ENCODE results near the gene CD7.

CD7 gene

DNA sequence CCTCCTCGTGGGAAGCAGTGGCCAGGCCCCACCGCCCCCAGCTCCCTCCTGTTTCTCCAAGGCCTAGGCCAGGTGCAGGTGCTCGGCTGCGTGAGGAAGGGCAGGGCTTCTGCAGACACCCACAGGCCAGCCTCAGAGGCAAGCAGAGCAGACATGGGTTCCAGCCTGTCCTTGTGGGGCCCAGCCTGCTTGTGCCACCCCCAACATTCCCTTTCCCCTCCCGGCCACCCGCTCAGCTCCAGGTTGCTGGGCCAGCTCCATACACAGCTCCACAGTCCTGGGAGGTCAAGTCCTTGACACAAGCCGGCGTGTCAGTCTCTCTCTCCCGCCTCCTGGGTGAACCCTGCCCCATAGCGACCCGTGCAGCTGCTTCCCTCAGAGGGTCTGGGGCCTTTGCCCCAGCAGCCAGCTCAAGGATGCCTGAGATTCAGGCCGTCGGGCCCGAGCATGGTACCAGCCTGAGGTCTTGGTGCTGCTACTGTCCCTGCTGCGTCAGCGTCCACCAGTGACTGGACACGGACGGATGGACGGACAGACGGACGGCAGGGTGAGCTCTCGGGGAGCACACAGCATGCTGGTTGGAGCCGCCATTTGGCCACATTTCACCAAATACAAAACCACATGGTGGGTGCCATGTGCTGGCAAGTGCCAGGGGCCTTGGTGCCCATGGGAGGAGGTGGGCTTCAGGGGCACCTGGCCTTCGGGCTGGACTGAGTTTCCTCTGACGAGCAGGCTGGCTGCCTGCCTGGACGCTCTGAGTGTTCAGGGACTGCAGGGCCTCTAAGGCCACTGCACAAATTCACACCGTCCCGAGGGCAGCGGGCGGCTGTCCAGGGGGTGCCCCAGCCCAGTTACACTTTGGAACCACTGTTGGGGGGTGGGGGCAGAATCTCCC lies 8.1 kb upstream of the CD7 start:
- Histone ChIP-seq H3K36me3 (ENCODE audit: control insufficient read depth, insufficient read depth, low read length) (no peaks in the 10 kb centered on the region), H3K4me1 (ENCODE audit: control insufficient read depth, insufficient read depth, low read length) (peaks cover 10% of the 10 kb centered on the region; the same call in 1 of the 2 replicates), H3K9me3 (ENCODE audit: control insufficient read depth, insufficient read depth, low read length) (no peaks in the 10 kb centered on the region), H3K27ac (ENCODE audit: low read depth, low read length) (no peak overlapping the region), H3K4me3 (ENCODE audit: low read depth, low read length) (no peak overlapping the region), H3K27me3 (ENCODE audit: control insufficient read depth, insufficient read depth, low read length) (peaks cover 2% of the 10 kb centered on the region), H3K9ac (ENCODE audit: low read depth, low read length) (no peak overlapping the region)

DNA sequence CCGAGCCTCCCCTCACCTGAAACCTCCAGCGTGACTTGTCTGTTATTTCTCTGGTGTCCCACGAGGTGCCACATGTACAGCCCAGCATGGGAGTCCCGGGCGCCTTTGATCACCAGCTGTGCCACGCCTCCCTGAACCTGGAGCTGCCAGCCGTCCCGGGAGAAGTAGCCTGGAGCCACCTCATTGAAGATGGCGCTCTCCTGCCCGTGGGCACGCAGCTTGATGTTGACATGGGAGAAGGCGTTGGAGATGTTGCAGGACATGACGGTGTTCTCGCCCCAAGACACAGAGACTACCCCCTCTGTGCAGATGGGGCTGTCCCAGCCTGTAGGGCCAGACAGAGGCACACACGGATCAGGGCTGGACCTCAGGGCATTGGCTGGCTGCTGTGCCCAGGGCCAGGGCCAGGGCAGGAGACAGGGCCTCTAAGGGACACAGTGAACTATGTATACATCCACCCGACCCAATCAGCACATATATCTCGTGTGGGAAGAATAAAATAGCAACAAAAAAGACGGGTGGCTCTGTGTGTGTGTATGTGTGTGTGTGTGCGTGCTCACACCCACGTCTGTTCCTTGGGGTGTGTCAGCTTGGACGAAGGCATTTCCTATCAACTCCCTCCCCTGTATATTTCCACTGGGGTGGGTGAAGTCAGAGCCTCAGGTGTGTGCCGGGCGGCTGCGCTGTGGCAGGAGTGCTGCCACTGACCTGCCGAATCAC lies 7.3 kb upstream of the CD7 start:
- no peak overlapping the region for H3K4me3 ChIP-seq (ENCODE audit: low read depth, low read length)
- H3K4me1 ChIP-seq (ENCODE audit: control insufficient read depth, insufficient read depth, low read length): peaks cover 10% of the 10 kb centered on the region; the same call in 1 of the 2 replicates
- H3K9me3 ChIP-seq (ENCODE audit: control insufficient read depth, insufficient read depth, low read length): no peaks in the 10 kb centered on the region
- H3K27me3 ChIP-seq (ENCODE audit: control insufficient read depth, insufficient read depth, low read length): no peaks in the 10 kb centered on the region; the same call in 1 of the 2 replicates
- H3K9ac ChIP-seq (ENCODE audit: low read depth, low read length): no peak overlapping the region
- no peaks in the 10 kb centered on the region for H3K36me3 ChIP-seq (ENCODE audit: control insufficient read depth, insufficient read depth, low read length)
- H3K27ac ChIP-seq (ENCODE audit: low read depth, low read length): no peak overlapping the region

DNA sequence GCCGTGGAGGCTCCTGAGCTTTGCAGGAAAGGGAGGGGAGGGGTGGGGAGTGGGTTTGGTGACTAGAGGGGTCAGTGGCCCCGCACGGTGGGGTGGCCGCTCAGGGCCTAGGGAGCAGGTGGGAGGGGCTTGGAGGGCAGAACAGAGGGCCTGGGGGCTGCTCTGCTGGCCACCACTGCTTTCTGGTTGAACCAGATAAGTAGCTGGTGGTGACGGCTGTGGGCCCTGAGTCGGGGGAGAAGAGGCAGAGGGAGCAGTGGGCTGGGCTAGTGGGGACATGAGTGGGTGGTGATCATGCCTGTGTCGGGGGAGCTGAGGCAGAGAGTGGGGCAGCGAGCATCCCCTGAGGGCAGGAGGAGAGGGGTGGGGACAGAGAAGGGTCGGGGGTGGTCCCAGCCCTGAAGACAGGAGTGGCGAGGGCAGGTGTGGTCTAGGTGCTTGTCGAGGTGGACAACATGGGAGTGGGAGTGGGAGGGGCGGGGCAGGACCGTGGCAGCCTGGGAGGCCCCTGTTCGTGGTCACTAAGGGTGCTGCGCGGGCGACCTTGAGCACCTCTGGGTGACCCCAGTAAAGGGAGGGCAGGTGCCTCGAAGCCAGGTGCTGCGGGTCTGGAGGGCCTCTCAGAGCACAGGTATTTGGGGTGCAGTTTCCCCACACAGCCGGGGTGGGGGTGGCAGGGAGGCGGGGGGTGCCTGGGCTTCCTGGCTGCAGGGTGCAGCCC lies 6.3 kb upstream of the CD7 start:
- Histone ChIP-seq H3K36me3 (ENCODE audit: control insufficient read depth, insufficient read depth, low read length) (no peaks in the 10 kb centered on the region), H3K4me3 (ENCODE audit: low read depth, low read length) (no peak overlapping the region), H3K27me3 (ENCODE audit: control insufficient read depth, insufficient read depth, low read length) (no peaks in the 10 kb centered on the region; the same call in 1 of the 2 replicates), H3K27ac (ENCODE audit: low read depth, low read length) (no peak overlapping the region), H3K9me3 (ENCODE audit: control insufficient read depth, insufficient read depth, low read length) (no peaks in the 10 kb centered on the region), H3K9ac (ENCODE audit: low read depth, low read length) (no peak overlapping the region), H3K4me1 (ENCODE audit: control insufficient read depth, insufficient read depth, low read length) (peaks cover 10% of the 10 kb centered on the region; the same call in 1 of the 2 replicates)

DNA sequence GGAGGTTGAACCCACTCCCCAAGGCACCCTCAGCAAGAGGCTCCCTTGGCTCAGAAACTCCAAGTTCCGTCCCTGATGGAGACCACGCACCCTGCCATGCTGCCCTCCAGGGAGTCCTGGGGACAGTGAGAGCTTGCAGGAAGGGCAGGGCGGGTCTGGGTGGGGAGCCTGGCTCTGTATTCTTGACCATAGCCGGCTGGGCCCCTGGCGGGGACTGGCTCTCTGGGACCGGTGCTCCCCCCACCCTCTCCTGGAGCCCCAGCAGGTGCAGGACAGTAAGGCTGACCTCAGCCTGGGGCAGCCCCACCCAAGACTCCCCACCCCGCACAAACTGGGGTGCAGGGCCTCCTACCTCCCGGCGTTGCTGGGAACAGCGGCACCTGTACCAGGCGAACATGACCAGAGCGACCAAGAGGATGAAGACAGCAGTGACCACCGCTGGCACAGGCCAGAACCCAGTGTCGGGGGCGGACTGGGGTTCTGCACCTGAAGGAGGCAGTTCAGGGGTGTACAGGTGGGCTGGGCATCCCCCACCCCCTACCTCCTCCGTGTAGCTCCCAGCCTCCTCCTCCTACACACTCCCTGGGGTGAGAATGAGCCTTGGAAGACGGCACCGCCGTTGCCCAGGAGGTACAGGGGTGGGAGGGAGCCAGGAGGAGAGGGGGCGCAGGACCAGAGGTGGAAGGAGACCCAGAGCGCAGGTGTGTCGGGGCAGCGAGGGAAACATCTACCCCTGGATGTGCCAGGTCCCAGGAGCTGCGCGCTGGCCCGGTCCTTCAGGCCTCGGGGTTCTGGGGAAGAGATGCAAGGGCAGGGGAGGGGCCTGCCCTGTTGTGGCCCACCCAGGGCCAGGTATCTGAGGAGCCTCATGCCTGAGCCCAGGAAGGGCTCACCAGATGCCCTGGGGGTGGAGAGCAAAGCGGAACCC lies 5.4 kb upstream of the CD7 start:
- H3K4me1 ChIP-seq (ENCODE audit: control insufficient read depth, insufficient read depth, low read length): peaks cover 4% of the 10 kb centered on the region; the same call in 1 of the 2 replicates
- H3K9ac ChIP-seq (ENCODE audit: low read depth, low read length): no peak overlapping the region
- H3K27ac ChIP-seq (ENCODE audit: low read depth, low read length): no peak overlapping the region

DNA sequence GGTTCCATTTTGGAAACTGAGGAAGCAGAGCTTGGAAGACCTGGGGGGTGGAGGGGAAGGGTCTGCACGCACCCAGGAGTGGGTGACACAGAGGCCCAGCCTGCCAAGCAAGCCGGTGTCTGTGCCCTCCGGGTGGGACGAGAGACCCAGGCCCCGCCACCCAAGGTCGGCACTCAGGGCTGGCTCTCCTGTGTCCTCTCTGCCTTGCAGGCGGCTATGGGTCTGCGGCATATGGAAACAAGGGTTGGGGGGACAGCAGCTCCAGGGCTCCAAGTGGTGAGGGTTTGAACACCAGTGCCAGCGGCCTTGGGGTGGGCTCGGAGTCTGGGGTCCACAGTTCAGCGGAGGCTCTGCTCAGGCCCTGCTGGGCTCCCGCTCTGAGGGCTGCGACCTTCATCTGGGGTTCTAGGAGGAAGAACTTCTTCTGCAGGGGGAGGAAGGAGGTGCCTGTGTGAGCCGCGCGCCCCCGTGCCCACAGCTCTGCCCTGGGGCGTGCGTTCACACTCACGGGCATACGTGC lies 4.6 kb upstream of the CD7 start:
- no peaks in the 10 kb centered on the region for H3K27me3 ChIP-seq (ENCODE audit: control insufficient read depth, insufficient read depth, low read length)
- H3K4me3 ChIP-seq (ENCODE audit: low read depth, low read length): no peak overlapping the region
- no peak overlapping the region for H3K9ac ChIP-seq (ENCODE audit: low read depth, low read length)
- H3K27ac ChIP-seq (ENCODE audit: low read depth, low read length): no peak overlapping the region
- H3K36me3 ChIP-seq (ENCODE audit: control insufficient read depth, insufficient read depth, low read length): no peaks in the 10 kb centered on the region
- H3K9me3 ChIP-seq (ENCODE audit: control insufficient read depth, insufficient read depth, low read length): no peaks in the 10 kb centered on the region
- 0 out of 2 replicates have a peak, but pooled peaks cover 4% of the 10 kb centered on the region for H3K4me1 ChIP-seq (ENCODE audit: control insufficient read depth, insufficient read depth, low read length)

More for the DNA sequence above, 5.4 kb upstream of the CD7 start:
- no peak overlapping the region for H3K4me3 ChIP-seq (ENCODE audit: low read depth, low read length)
- H3K36me3 ChIP-seq (ENCODE audit: control insufficient read depth, insufficient read depth, low read length): no peaks in the 10 kb centered on the region
- H3K9me3 ChIP-seq (ENCODE audit: control insufficient read depth, insufficient read depth, low read length): no peaks in the 10 kb centered on the region
- H3K27me3 ChIP-seq (ENCODE audit: control insufficient read depth, insufficient read depth, low read length): no peaks in the 10 kb centered on the region; the same call in 1 of the 2 replicates

- Histone ChIP-seq H3K9me3 (ENCODE audit: control insufficient read depth, insufficient read depth, low read length) (no peaks in the 10 kb centered on the region), H3K27me3 (ENCODE audit: control insufficient read depth, insufficient read depth, low read length) (no peaks in the 10 kb centered on the region), H3K36me3 (ENCODE audit: control insufficient read depth, insufficient read depth, low read length) (no peaks in the 10 kb centered on the region), H3K9ac (ENCODE audit: low read depth, low read length) (no peak overlapping the region), H3K4me3 (ENCODE audit: low read depth, low read length) (no peak overlapping the region), H3K27ac (ENCODE audit: low read depth, low read length) (no peak overlapping the region), H3K4me1 (ENCODE audit: control insufficient read depth, insufficient read depth, low read length) (0 out of 2 replicates have a peak, but pooled peaks cover 4% of the 10 kb centered on the region)
Measured at GRCh38 chr17:82320956-82321927, 3.8 kb upstream of the CD7 start.

- H3K9me3 ChIP-seq (ENCODE audit: control insufficient read depth, insufficient read depth, low read length): no peaks in the 10 kb centered on the region
- H3K4me1 ChIP-seq (ENCODE audit: control insufficient read depth, insufficient read depth, low read length): 0 out of 2 replicates have a peak, but pooled peaks cover 4% of the 10 kb centered on the region
- H3K27ac ChIP-seq (ENCODE audit: low read depth, low read length): no peak overlapping the region
- no peaks in the 10 kb centered on the region for H3K27me3 ChIP-seq (ENCODE audit: control insufficient read depth, insufficient read depth, low read length)
- H3K4me3 ChIP-seq (ENCODE audit: low read depth, low read length): no peak overlapping the region
- H3K9ac ChIP-seq (ENCODE audit: low read depth, low read length): no peak overlapping the region
- H3K36me3 ChIP-seq (ENCODE audit: control insufficient read depth, insufficient read depth, low read length): no peaks in the 10 kb centered on the region
Measured at GRCh38 chr17:82320140-82320840, 2.9 kb upstream of the CD7 start.

DNA sequence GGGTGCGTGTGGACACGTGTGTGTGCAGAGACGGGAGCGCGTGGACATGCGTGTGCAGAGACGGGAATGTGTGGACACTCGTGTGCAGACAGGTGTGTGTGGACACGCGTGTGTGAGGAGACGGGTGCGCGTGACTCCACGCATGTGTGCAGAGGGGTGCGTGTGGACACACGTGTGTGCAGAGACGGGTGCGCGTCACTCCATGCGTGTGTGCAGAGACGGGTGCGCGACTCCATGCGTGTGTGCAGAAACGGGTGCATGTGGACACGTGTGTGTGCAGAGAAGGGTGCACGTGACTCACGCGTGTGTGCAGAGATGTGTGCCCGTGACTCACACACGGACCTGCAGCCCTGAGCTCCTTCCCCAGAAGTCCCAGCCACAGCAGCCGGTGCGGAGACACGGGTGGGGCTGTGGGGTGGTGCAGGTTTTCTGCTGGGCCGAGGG lies 2.2 kb upstream of the CD7 start:
- no peaks in the 10 kb centered on the region for H3K9me3 ChIP-seq (ENCODE audit: control insufficient read depth, insufficient read depth, low read length)
- H3K4me3 ChIP-seq (ENCODE audit: low read depth, low read length): no peak overlapping the region
- 0 out of 2 replicates have a peak, but pooled peaks cover 4% of the 10 kb centered on the region for H3K4me1 ChIP-seq (ENCODE audit: control insufficient read depth, insufficient read depth, low read length)
- no peaks in the 10 kb centered on the region for H3K27me3 ChIP-seq (ENCODE audit: control insufficient read depth, insufficient read depth, low read length)
- no peak overlapping the region for H3K9ac ChIP-seq (ENCODE audit: low read depth, low read length)
- no peak overlapping the region for H3K27ac ChIP-seq (ENCODE audit: low read depth, low read length)
- no peaks in the 10 kb centered on the region for H3K36me3 ChIP-seq (ENCODE audit: control insufficient read depth, insufficient read depth, low read length)
